GM21367 (cell line): ENCODE data around the gene SNORC.

Experiments used
- ATAC-seq: cut with Tn5 transposase; IDR thresholded peaks from one replicate; pipeline ENCODE4 v1.9.1; 2021; ENCODE audit not compliant: unreplicated experiment

The SNORC gene

DNA sequence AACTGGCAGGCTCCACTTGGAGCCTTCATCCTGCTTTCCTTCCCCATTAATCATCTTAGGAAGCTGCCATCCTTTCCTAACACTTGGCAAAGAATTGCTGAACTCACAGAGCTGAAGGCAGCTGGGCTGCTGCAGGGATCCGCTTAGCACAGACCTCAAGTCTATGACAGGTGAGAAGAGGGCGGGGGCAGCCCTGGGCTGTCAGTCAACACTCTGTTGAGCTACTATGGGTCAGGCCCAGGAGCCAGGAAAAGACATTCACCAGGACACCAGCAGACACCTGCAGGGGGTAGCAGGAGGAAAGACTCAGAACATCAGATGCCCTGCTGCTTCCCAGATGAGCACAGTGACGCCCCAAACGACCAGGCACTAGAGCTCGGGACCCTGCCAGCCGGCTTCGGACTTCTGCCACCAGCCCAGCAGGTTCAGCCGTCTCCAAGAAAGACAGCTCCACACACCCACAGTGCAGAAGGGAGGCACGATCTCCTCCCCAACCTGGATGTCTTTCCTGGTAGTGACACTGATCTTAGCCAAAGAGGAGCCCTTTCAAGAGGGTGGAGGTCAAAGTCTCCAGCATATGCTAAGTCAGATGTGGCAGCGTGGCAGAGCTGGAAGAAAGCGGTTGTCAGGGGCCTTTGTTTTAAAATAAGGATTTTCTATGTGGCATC is 55.2 kb downstream of the SNORC start:
- no peak for ATAC-seq

DNA sequence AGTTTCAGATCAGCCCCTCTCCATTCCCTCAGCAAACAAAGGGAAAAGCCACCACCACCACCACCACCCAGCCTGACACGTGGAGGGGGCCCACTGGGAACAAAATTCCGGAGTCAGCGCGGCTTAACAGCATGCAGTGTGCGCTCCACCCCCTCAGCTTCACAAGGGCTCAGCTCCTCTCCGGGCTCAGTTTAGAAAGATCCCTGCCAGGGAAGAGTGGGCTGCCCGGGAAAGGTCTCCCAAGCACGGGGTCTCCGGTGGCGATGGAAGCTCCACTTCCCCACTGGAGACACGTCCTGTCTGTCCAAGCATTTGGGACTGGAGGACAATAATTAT is 55.7 kb downstream of the SNORC start:
- ATAC-seq: no peak

DNA sequence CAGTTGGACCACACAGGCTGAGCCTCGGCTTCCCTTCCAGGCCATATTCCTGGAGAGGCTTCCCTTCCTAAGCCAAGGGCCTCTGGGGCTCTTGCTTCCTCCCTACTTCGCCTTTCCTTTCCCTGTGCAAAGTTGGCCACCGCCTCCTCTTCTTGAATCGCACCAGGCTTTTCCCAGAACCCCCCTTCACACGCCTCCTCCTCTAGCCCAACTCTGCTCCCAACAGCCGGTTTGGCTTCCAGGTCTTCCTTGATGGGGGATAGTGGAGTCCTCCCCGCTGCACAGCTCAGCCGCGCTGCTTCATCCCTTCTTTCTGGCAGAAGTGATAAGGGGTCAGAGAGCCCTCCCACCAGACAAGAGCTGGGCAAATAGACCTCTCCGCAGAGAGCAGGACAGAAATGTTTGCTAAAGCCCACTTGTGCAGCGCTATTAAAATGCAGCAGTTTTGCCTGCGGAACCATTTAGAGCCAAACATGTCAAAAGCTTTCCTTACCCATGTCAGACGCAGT is 56.4 kb downstream of the SNORC start:
- ATAC-seq: no peak

DNA sequence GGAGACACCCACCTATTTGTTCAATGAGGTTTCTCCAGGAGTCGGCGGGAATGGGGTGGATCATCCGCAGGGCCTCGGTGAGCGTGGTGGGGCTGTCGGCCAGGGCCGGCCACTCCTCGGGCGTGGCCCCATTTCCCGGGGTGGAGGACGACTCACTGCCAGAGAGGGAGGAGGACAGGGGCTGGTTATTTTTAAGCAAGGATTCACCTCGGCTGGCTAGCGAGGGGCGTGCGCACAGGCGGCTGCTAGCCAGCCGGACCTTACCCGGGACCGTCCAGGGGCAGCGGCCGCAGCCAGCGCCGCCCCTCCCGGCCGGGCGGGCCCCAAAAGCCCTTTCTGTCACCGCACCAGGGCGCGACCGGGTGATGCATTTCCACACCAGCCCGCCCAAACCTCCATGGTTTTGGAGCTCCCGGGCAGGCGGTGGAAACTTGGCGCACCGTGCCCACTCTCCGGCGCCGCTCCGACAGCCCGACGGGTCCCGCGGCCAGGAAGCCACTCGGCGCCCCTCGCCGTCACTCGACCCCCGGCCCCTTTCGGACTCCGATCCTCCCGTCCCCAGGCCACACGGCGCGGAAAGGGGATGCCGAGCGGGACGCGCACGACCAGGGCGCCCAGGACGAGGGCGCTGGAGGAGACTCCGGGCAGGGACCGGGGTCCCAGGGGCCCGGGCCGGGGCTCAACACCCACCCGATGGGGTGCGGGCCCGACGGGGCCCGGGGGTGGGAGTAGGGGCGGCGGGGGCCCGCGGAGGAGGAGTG is 57.1 kb downstream of the SNORC start:
- ATAC-seq: no peak

DNA sequence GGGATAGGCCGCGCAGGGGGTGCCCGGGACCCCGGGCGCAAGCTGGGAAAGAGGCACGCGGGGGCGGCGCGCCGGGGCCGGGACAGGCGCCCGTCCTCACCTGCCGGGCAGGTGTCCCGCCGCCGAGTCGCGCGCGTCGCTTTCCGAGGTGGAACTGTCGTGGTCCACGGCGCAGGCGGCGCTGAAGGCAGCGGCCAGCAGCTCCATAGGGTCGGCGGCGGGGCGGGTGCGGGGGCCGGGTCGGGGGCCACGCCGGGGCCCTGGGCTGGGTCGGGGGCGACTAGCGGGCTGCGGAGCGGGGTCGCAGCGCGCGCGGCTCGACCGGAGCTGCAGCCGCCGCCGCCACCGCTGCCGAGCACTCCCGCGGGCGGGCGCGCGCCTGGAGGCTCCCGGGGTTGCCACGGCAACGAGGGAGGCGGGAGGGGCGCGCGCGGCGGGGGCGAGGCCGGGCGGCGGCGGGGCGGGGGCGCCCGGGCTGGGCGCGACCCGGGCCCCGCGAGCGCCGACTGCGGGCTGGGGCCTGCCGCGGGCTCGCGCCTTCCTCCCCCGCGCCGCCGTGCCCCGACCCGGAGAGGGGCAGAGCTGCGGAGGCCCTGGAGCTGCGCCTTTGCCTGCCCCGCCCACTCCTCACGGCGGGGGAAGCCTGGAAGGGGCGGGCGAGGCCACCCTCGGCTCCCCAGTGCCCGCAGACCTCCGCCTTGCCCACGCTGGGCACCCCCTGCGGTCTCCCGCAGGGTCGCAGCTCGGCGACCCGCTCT is 57.9 kb downstream of the SNORC start:
- ATAC-seq: no peak
